Upper lobe of left lung (tissue), 6 donors: ENCODE data around the gene RNU6-9. TPM values are rescaled to one million over a fixed set of nuclear protein-coding genes. Genes with fewer than 3 reads are reported as not detected.

Source experiments
- ATAC-seq, 2 donors: fragments of 200-7000 bp; cut with Tn5 transposase; one replicate each; pipeline ENCODE4 v1.9.1; 2022; ENCODE audit warnings: mild to moderate bottlenecking in 2 of 2, moderate library complexity in 2 of 2; ENCODE audit not compliant: low FRiP score in 2 of 2
- DNase-seq, 2 donors: peaks; one replicate each; pipeline ENCODE4 v3.0.0-alpha.2; 2019 to 2020
- H3K27ac ChIP-seq, 4 donors: fragments of 200-600 bp; sonication (generic); one replicate each; pipeline ENCODE4 v1.5.1; 2016 to 2019
- H3K27me3 ChIP-seq, 4 donors: fragments of 200-600 bp; sonication (generic); one replicate each; pipeline ENCODE4 v1.5.1; 2017 to 2019
- H3K36me3 ChIP-seq, 4 donors: fragments of 200-600 bp; sonication (generic); one replicate each; pipeline ENCODE4 v1.5.1; 2016 to 2019
- H3K4me1 ChIP-seq, 4 donors: fragments of 200-600 bp; sonication (generic); one replicate each; pipeline ENCODE4 v1.5.1; 2018 to 2019
- H3K4me3 ChIP-seq, 4 donors: fragments of 200-600 bp; sonication (generic); one replicate each; pipeline ENCODE4 v1.5.1; 2017 to 2019; ENCODE audit warnings: mild to moderate bottlenecking in 2 of 4, moderate library complexity in 1 of 4
- H3K9me3 ChIP-seq, 4 donors: fragments of 200-600 bp; sonication (generic); one replicate each; pipeline ENCODE4 v1.5.1; 2018 to 2019
- CTCF ChIP-seq, 6 experiments: fragments of 450-650 bp in 4 of 6; fragments of 200-600 bp in 2 of 6; sonication (generic) in 2 of 6; IDR thresholded peaks; one replicate each; pipeline ENCODE4 v1.5.1; 2016 to 2019; ENCODE audit warnings: antibody characterized with exemption in 6 of 6
- EP300 ChIP-seq, 4 donors: sonication (generic); formaldehyde crosslinking; IDR thresholded peaks; one replicate each; pipeline ENCODE4 v1.5.1; 2017; ENCODE audit warnings: antibody characterized with exemption in 4 of 4, control low read depth in 2 of 4
- POLR2A ChIP-seq, 4 donors: fragments of 450-650 bp; IDR thresholded peaks; one replicate each; pipeline ENCODE4 v1.5.1; 2016 to 2017; ENCODE audit warnings: antibody characterized with exemption in 4 of 4, mild to moderate bottlenecking in 2 of 4
- POLR2AphosphoS5 ChIP-seq, 2 donors: sonication (generic); formaldehyde crosslinking; IDR thresholded peaks; one replicate each; pipeline ENCODE4 v1.5.1; 2017; ENCODE audit warnings: antibody characterized with exemption in 2 of 2
- WGBS, 2 donors: methylation state at CpG; one replicate each; pipeline ENCODE4 v1.1.5; 2017 to 2018; 5-methylcytosine and 5-hydroxymethylcytosine counted together
- total RNA-seq, 6 donors: library from RNA; depleted of rRNA in 4 of 6; stranded (reverse); fragments of >200 nt in 4 of 6; gene quantifications; one replicate each; pipeline versions ENCODE4 v1.1.0 to v1.2.1, GENCODE V29; 2016 to 2021
- donor health status: DM: no; HTN: no; CAD: no; lungs with moderate emphysema.
- donor health status: DM: no; HTN: yes; CAD: no; lungs with severe emphysema.

Gene RNU6-9
- total RNA-seq, 6 donors from 2014 or later: not detected

DNA sequence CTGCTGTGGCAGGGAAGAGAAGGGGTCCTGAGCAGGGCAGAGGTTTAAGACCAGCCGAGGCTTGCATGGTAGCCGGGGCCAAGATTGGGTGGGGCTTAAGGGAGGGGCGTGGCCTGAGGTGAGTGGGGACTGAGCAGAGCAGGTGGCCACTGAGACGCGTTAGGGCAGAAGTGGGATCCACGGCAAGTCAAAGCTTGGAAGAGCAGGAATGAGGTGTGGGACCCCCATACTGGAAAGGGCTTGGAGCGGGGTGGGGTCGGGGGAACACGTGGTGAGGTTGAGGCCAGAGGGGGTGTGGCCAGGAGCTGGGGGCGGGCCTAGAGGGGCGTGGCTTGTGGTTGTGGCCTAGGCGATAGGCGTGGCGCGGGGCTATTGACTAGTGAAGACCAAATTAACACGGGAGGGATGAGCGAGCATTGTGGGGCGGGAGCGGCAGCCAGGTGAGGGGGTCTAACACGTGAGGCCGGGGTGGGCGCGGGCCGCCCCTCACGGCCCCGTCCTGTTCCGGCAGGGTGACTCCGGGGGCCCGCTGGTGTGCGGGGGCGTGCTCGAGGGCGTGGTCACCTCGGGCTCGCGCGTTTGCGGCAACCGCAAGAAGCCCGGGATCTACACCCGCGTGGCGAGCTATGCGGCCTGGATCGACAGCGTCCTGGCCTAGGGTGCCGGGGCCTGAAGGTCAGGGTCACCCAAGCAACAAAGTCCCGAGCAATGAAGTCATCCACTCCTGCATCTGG is 30.5 kb upstream of the RNU6-9 start:
- peak in 1 of 6 experiments; percentile 9 for TF ChIP-seq CTCF (IDR thresholded peaks at IDR 0.05)
- TF ChIP-seq EP300 (IDR thresholded peaks at IDR 0.05): no peak
- no peak for TF ChIP-seq POLR2A (IDR thresholded peaks at IDR 0.05)
- no peak for TF ChIP-seq POLR2AphosphoS5 (IDR thresholded peaks at IDR 0.05)
- DNase-seq (peak; percentile 70 to 94), ATAC-seq (peak; percentile 32 to 66)
- Histone ChIP-seq H3K27me3 (peaks cover 0 to 2% (median 0%) of the 10 kb centered on the region in 4 donors), H3K4me3 (peak overlapping the region in 3 of 4 donors; percentile 23 to 41 (median 28)), H3K9me3 (no peaks in the 10 kb centered on the region), H3K36me3 (peaks cover 0 to 7% (median 3%) of the 10 kb centered on the region in 4 donors), H3K27ac (peak overlapping the region in 2 of 4 donors; percentile 40 to 51), H3K4me1 (peaks cover 23 to 56% (median 39%) of the 10 kb centered on the region in 4 donors)
- WGBS, 2 donors: 23 to 24% methylated on average over 25 to 28 of the region's 48 CpGs

DNA sequence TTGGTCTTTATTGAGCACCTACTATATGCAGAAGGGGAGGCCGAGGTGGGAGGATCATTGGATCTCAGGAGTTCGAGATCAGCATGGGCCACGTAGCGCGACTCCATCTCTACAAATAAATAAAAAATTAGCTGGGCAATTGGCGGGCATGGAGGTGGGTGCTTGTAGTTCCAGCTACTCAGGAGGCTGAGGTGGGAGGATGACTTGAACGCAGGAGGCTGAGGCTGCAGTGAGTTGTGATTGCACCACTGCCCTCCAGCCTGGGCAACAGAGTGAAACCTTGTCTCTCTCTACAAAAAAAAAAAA is 30.0 kb upstream of the RNU6-9 start:
- TF ChIP-seq POLR2AphosphoS5 (IDR thresholded peaks at IDR 0.05) (no peak), POLR2A (IDR thresholded peaks at IDR 0.05) (no peak), EP300 (IDR thresholded peaks at IDR 0.05) (no peak), CTCF (IDR thresholded peaks at IDR 0.05) (no peak)
- no peak for ATAC-seq
- H3K36me3 ChIP-seq: peaks cover 0 to 12% (median 9%) of the 10 kb centered on the region in 4 donors
- no peaks in the 10 kb centered on the region for H3K9me3 ChIP-seq
- H3K4me1 ChIP-seq: peaks cover 23 to 56% (median 41%) of the 10 kb centered on the region in 4 donors
- peak overlapping the region in 3 of 4 donors; percentile 23 to 41 (median 28) for H3K4me3 ChIP-seq
- H3K27me3 ChIP-seq: peaks cover 0 to 2% (median 0%) of the 10 kb centered on the region in 4 donors
- WGBS, 2 donors: 77 to 85% methylated on average over 7 of the region's 7 CpGs
- peak overlapping the region in 2 of 4 donors; percentile 51 to 70 for H3K27ac ChIP-seq
- no peak for DNase-seq

- H3K27me3 ChIP-seq: no peaks in the 10 kb centered on the region
- no peak for TF ChIP-seq POLR2A (IDR thresholded peaks at IDR 0.05)
- no peak for TF ChIP-seq EP300 (IDR thresholded peaks at IDR 0.05)
- TF ChIP-seq CTCF (IDR thresholded peaks at IDR 0.05): no peak
- TF ChIP-seq POLR2AphosphoS5 (IDR thresholded peaks at IDR 0.05): no peak
- peak in 1 of 2 donors; percentile 82 for DNase-seq
- H3K4me3 ChIP-seq: no peak overlapping the region
- peaks cover 0 to 43% (median 34%) of the 10 kb centered on the region in 4 donors for H3K36me3 ChIP-seq
- 87 to 91% methylated on average over 37 of the region's 38 CpGs for whole genome bisulfite sequencing, 2 donors
- ATAC-seq: no peak
- peaks cover 16 to 25% (median 24%) of the 10 kb centered on the region in 4 donors for H3K4me1 ChIP-seq
- no peaks in the 10 kb centered on the region for H3K9me3 ChIP-seq
- no peak overlapping the region for H3K27ac ChIP-seq
Observed at GRCh38 chr19:866769-867300, 26.4 kb upstream of the RNU6-9 start.

DNA sequence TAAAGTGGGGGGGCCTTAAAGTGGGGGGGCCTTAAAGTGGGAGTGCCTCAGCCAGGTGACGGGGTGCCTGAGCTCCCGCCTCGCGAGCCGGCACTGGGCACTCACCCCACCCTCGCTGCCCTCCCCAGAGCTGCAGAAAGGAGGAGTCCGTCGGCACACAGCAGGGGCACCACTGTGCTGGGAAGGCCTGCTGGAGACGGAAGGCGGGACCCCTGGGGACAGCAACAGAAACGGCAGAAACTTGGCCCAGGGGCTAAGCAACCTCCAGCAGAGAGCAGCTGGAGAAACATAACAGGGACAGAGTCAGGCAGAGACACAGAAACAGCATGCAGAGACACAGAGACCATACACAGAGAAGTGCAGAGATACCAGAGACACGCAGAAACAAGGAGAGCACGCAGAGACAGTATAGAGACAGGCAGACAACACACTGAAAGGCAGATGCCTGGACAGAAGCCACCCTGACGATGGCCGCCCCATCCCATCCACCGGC is 25.9 kb upstream of the RNU6-9 start:
- DNase-seq (no peak), ATAC-seq (no peak)
- H3K4me1 ChIP-seq: peaks cover 17 to 25% (median 25%) of the 10 kb centered on the region in 4 donors
- H3K27ac ChIP-seq: no peak overlapping the region
- H3K4me3 ChIP-seq: no peak overlapping the region
- no peaks in the 10 kb centered on the region for H3K9me3 ChIP-seq
- WGBS, 2 donors: 84 to 89% methylated on average over 12 to 16 of the region's 16 CpGs
- H3K27me3 ChIP-seq: no peaks in the 10 kb centered on the region
- H3K36me3 ChIP-seq: peaks cover 0 to 46% (median 37%) of the 10 kb centered on the region in 4 donors
- TF ChIP-seq CTCF (IDR thresholded peaks at IDR 0.05) (no peak), EP300 (IDR thresholded peaks at IDR 0.05) (no peak), POLR2AphosphoS5 (IDR thresholded peaks at IDR 0.05) (no peak), POLR2A (IDR thresholded peaks at IDR 0.05) (no peak)
